Activated naive CD4-positive, alpha-beta T cell treated with anti-CD3 and anti-CD28 coated beads, Interleukin-2, amount 50 U/mL, for 72 hours (primary cell): ENCODE measurements around the gene OR5A1. TPM values are rescaled to one million over a fixed set of nuclear protein-coding genes. Genes with fewer than 3 reads are reported as not detected.
"Not testable (repeated sequence)": the region's sequence is repeated elsewhere in the genome, so short reads cannot be mapped to it uniquely, and the experiment has no call there.

ENCODE experiments used
- ATAC-seq, 2 donors: fragments of 150-1000 bp; cut with Tn5 transposase; 2 replicates each; pipeline ENCODE4 v1.10.0; 2021; ENCODE audit warnings: mild to moderate bottlenecking in 2 of 2, moderate library complexity in 2 of 2
- DNase-seq, 2 donors: peaks; one replicate each; pipeline ENCODE4 v3.0.0; 2021 to 2022; ENCODE audit warnings: low spot score in 2 of 2
- H3K27ac Mint-ChIP-seq, 2 donors: one replicate each; pipeline ENCODE4 v1.8.0; 2022; ENCODE audit warnings: mild to moderate bottlenecking in 2 of 2, mixed read lengths in 2 of 2
- H3K36me3 Mint-ChIP-seq, 2 donors: one replicate each; pipeline ENCODE4 v1.8.0; 2022; ENCODE audit warnings: mixed read lengths in 2 of 2
- H3K9me3 Mint-ChIP-seq, 2 donors: one replicate each; pipeline ENCODE4 v1.8.0; 2022; ENCODE audit warnings: mixed read lengths in 2 of 2
- total RNA-seq, 2 donors: library from RNA; stranded (reverse); gene quantifications; one replicate each; pipeline ENCODE4 v1.2.3, GENCODE V29; 2022

Gene OR5A1
- total RNA-seq: not detected

DNA sequence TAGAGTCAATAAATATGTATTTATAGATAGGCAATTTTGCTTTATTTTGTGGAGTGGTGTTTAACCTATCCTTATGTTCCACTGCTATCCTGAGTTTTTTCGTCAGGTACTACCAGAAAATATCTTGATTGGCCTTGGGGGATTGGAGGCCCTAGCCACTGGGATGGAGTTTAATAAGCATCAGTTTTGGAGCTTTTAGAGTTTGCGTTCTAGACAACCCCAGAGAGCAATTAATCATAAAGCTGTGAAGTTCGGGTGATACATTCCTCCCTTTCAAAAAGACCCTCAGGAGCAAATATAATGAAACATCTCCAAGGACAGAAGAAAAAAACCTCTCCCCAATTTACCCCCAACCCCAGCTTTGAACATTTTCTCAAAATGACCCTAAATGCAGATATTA, at the start of gene OR5A1:
Gene OR5A1 (plus strand): TSS at position 301 of the 400 bp plus-strand sequence. CDS start 6,700 bp downstream, outside the sequence.
- no peak for DNase-seq
- Mint-ChIP-seq H3K27ac (no peak within 1 kb of the TSS), H3K36me3 (no peaks in the 10 kb centered on the region), H3K9me3 (no peaks in the 10 kb centered on the region)
- ATAC-seq: no peak

DNA sequence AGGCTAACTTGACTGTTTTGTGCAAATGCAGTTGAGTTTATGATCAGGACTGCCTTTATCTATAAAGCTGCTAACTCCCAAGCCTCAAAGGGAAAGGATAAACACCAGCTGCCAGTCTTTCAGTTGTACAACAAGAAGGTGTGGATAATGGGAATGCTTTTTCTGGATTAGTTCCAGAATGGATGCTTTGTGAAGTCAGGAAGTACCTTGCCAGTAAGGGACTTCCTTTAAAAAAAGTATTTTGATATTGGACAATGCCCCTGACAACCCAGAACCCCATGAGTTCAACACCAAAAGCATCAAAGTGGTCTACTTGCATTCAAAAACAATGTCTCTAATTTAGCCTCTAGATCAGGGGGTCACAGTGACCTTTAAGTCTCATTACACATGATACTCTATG, 42.1 kb upstream of the OR5A1 start:
- Mint-ChIP-seq H3K27ac (no peak overlapping the region), H3K9me3 (peaks cover 0 to 4% of the 10 kb centered on the region in 2 donors), H3K36me3 (no peaks in the 10 kb centered on the region)
- DNase-seq (no peak), ATAC-seq (no peak)

DNA sequence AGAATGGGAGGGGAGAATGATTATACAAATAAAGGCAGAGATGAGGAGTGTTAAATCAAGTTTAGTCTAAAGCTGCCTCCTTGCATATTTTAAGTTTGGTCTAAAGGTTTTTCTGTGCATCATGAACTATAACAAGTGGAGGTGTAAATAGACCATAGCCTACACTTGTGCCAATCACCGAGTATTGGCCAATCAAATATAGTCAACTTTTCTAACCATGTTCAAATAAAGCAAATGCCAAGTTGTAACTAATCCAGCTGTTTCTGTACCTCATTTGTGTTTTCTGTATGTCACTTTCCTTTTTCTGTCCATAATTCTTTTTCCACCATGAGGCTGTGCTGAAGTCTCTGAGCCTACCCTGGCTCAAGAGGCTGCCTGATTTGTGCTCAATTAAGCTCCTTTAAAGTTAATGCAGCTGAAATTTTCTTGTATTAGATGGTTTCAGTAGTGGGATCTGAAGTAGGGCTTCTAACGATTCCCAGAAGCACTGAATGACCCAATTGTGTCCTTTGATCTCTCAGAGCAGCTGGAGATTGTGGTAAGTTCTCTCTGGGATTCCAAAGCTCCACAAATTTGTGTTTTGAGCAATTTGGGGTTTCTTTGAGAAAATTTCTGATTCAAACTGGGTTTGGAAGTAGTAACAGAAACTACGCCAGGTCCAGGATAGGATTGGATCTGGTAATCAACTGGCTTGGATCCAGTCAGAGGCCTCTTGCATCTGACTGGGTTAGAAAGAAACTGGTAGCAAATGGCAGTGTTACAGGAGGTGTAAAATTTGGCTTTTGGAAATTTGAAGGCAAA, 35.6 kb upstream of the OR5A1 start:
- peaks cover 6 to 8% of the 10 kb centered on the region in 2 donors for H3K36me3 Mint-ChIP-seq
- peaks cover 4 to 9% of the 10 kb centered on the region in 2 donors for H3K9me3 Mint-ChIP-seq
- no peak for ATAC-seq
- DNase-seq: no peak
- H3K27ac Mint-ChIP-seq: no peak overlapping the region

DNA sequence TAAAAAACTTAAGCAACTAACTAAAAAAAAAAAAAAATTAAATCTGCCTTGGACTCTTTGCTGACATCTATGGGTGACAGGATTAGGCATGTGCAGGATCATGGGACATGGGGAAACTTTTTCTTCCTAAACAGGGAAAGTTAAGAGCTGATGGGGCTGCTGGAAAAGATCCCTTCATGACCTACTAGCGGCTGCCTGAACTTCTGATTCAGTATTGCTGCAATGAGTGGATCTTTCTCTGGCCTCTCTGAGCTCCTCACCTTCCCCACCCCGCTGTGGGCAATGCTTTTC, 35.1 kb upstream of the OR5A1 start:
- Mint-ChIP-seq H3K36me3 (peaks cover 6 to 8% of the 10 kb centered on the region in 2 donors), H3K27ac (no peak overlapping the region), H3K9me3 (peaks cover 4 to 9% of the 10 kb centered on the region in 2 donors)
- DNase-seq: no peak
- no peak for ATAC-seq

DNA sequence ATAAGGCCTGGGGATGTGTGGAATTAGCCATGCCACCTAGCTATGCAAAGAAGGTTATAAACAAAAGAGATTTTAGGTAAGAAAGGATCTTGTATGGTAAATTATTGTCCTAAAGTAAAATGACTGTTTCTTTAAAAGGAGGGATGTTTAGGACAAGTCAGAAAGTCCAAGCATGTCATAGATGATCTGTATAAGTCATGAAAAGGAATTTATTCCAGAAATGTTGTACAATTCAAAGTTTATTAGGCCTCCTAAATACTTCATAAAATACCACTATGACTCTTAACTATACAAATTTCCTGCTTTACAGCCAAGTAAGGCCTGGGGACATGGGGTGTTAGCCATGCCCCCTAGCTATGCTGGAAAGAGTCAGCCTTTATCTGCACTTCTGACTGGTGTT, 32.7 kb upstream of the OR5A1 start:
- peaks cover 6 to 8% of the 10 kb centered on the region in 2 donors for H3K36me3 Mint-ChIP-seq
- no peak for ATAC-seq
- DNase-seq: no peak
- peaks cover 4 to 9% of the 10 kb centered on the region in 2 donors for H3K9me3 Mint-ChIP-seq
- H3K27ac Mint-ChIP-seq: no peak overlapping the region

DNA sequence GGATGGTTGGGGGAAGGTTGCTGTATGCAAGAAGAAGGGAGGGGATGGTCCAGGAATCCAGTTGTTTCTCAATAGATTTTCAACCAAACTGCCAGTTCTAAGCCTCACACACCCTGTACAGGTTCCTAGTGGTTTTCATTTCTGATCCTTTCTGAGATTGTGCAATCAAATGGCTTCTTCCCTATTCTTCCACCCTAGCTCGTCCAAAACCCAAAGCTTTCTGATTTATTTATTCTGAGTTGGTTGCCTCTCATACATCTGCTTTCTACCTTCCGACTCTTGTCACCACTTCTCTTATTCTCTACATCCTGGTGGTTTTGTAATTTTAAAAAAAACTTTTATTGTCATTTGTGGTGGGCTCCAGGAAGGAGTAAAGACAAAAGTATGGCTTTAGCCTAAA, 22.6 kb upstream of the OR5A1 start:
- Mint-ChIP-seq H3K9me3 (no peaks in the 10 kb centered on the region), H3K27ac (no peak overlapping the region), H3K36me3 (no peaks in the 10 kb centered on the region)
- DNase-seq (no peak), ATAC-seq (no peak)

DNA sequence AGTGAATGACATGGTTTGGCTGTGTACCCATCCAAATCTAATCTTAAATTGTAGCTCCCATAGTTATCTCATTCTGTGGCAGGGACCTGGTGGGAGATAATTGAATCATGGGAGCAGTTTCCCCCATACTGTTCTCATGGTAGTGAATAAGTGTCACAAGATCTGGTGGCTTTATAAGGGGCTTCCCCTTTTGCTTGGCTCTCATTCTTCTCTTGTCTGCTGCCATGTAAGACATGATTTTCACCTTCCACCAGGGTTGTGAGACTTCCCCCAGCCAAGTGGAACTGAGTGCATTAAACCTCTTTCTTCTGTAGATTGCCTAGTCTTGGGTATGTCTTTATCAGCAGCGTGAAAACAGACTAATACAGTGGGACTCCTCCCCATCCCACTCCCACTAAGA, 21.2 kb upstream of the OR5A1 start:
- no peaks in the 10 kb centered on the region for H3K9me3 Mint-ChIP-seq
- no peaks in the 10 kb centered on the region for H3K36me3 Mint-ChIP-seq
- no peak for DNase-seq
- no peak overlapping the region for H3K27ac Mint-ChIP-seq
- no peak for ATAC-seq

DNA sequence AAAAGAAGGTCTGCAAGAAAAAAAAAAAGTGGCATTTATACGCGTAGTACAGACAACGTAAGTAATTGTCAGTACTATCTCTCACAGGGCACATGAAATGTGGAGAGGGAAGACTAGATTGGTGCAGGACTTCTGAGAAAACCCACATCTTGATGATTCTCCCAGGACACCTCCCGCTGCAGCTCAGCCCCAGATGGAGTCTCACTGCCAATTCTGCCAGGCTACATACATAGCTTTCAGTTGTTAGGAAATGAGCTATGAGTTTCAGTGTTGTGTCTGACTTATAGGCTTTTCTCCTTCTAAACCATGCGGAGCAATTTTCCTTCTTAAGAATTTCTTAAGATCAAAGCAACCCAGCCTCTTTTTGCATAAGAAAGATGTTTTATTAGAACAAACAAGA, 19.7 kb upstream of the OR5A1 start:
- H3K36me3 Mint-ChIP-seq: no peaks in the 10 kb centered on the region
- DNase-seq: no peak
- no peaks in the 10 kb centered on the region for H3K9me3 Mint-ChIP-seq
- ATAC-seq: no peak
- no peak overlapping the region for H3K27ac Mint-ChIP-seq

DNA sequence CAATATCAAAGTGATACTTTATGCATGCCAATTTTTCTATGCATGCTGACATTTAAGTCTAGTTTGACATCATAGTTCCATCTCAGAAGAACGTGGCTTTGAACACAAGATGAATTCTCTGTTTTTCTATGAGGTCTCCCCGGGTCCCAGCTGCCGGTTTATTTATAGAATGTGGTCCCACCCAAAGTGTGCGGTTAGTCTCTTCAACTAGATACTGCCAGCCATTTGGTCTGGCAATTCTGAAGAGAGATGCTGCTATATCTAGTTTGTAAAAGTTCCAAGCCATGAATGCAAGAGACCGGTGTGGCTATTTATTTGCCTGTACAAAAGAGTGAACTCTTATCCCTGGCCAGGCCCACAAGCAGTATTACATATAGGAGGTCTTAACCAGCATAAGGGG, 19.2 kb upstream of the OR5A1 start:
- no peak for DNase-seq
- no peaks in the 10 kb centered on the region for H3K36me3 Mint-ChIP-seq
- no peak overlapping the region for H3K27ac Mint-ChIP-seq
- no peak for ATAC-seq
- no peaks in the 10 kb centered on the region for H3K9me3 Mint-ChIP-seq

DNA sequence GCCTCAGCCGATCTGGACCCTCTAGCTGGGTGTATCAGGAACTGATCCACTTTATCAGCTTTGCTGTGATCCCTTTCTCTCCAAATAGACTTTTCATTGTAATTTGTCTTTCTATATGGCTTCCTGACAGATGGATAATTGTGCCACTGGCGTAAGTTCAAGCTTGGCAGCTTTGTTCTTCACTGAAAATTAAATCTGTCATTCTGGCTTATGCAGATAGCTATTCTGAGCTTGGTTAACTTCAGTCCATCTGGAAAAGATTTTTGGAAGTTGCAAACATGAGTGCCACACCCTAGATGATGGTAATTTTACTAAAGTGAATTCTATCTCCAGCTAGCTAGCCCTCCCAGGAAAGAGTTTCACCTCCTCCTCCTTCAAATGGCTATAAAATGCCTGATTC, 18.1 kb upstream of the OR5A1 start:
- ATAC-seq (no peak), DNase-seq (no peak)
- H3K27ac Mint-ChIP-seq: no peak overlapping the region
- H3K9me3 Mint-ChIP-seq: no peaks in the 10 kb centered on the region
- no peaks in the 10 kb centered on the region for H3K36me3 Mint-ChIP-seq

DNA sequence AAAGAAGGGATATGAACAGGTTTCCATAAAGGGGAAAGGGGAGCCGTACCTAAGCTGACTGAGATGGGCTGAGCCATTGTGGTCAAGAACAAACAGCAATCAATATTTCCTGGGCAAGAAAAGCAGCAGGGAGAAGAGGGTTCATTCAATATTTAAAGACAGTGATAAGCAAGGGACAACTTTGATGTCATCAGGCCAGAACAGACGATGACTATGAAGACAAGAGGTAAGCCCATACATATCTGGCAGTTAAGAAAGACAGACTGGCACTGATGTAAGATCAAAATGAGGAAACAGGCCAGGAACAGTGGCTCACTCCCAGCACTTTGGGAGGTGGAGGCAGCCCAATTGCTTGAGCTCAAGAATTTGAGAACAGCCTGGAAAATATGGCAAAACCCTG, 12.4 kb upstream of the OR5A1 start:
- H3K27ac Mint-ChIP-seq: no peak overlapping the region
- no peaks in the 10 kb centered on the region for H3K9me3 Mint-ChIP-seq

DNA sequence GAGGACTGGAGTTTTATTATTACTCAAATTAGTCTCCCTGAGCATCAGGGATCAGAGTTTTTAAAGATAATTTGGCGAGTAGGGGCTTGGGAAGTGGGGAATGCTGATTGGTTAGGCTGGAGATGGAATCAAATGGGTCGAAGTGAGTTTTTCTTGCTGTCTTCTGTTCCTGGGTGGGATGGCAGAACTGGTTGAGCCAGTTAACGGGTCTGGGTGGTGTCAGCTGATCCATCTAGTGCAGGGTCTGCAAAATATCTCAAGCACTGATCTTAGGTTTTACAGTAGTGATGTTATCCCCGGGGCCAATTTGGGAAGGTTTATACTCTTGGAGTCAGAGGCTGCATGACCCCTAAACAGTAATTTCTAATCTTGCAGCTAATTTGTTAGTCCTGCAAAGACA, 11.1 kb upstream of the OR5A1 start:
- Mint-ChIP-seq H3K27ac (no peak overlapping the region), H3K9me3 (no peaks in the 10 kb centered on the region), H3K36me3 (no peaks in the 10 kb centered on the region)
- DNase-seq (no peak), ATAC-seq (no peak)

More for the DNA sequence above, 12.4 kb upstream of the OR5A1 start:
- ATAC-seq: no peak
- no peaks in the 10 kb centered on the region for H3K36me3 Mint-ChIP-seq
- no peak for DNase-seq

DNA sequence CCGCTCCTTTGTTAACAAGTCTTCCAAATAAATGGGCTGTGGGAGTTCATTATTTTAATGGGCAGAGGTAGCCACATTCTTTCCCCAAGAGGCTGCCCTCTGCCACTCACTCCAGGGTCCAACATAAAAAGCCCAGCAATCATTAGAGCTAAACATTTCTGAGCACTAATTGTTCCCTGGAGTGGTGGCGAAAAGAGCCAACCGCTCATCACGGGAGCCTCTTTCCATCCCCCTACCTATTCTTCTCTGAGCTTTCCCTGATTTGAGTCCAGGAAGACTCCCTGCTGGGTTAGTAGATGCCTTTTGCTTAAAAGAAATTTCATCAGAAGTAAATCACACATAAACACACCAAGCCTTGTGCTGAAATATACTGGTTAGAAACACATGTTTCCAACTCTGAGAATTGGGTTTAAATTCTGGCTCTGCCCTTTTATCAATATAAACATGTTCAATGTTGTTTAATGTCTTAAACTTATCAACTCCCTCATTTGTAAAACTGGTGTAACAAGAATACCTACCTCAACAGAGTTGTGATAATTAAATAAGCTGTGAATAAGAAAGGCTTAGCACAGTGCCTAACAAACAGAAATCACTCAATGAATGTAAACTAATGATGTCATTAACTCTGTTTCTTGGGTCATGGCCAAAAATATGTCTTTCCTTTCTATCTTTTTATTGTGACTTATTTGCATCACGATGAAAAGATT, 9.8 kb upstream of the OR5A1 start, which contains the start of gene OR5A2:
Gene OR5A2 (minus strand): TSS at position 53 of the 707 bp plus-strand sequence. CDS start 3,460 bp downstream, outside the sequence.
- DNase-seq (no peak), ATAC-seq (no peak)
- Mint-ChIP-seq H3K9me3 (no peaks in the 10 kb centered on the region), H3K27ac (no peak within 1 kb of the TSS), H3K36me3 (no peaks in the 10 kb centered on the region)

DNA sequence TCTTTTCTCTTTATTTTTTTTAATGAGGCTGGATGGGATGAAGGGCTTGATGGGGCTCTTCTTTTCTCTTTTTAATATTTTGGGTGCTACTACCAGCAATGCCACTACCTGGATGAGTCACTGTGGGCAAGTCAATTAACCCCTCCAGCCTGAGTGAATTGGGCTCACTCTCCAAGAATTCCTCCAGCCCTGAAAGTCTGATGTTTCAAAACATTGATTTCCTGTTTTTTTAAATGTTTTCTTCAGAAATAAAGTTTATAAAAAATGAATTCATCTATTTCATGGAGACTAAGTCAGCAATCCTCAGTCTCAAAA, 9.2 kb upstream of the OR5A1 start:
- Mint-ChIP-seq H3K9me3 (no peaks in the 10 kb centered on the region), H3K27ac (no peak overlapping the region)
- no peak for ATAC-seq

DNA sequence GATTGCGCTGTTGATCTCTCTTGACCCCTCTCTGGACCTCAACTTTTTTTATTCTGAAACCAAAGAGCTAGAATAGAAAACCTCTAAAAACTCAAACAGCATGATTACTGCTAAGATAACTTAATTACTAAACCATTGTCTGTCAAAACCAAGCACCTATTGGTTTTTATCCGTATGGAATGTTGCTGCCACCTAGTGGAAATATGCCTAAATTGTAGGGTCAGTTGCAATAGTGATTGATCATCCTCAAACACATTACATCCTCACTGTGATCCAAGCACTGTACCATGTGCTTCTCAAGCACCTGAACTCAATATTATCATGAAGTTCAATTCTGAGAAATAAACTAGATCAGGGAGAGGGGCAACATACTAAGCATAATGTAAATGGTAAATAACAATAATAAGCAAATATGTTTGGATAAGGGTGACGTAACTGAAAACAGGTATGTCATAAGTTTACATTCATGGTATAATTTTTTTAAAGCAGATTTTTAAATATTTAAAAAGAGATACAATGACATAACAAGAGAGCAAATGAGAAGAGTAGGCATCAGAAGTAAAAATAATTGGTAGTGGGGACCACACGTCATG, 6.2 kb upstream of the OR5A1 start:
- no peaks in the 10 kb centered on the region for H3K9me3 Mint-ChIP-seq
- peak; percentile 56 to 64 for ATAC-seq
- no peaks in the 10 kb centered on the region for H3K36me3 Mint-ChIP-seq
- peak in 1 of 2 donors; percentile 54 for DNase-seq
- H3K27ac Mint-ChIP-seq: no peak overlapping the region

More for the DNA sequence above, 9.2 kb upstream of the OR5A1 start:
- H3K36me3 Mint-ChIP-seq: no peaks in the 10 kb centered on the region
- DNase-seq: no peak

DNA sequence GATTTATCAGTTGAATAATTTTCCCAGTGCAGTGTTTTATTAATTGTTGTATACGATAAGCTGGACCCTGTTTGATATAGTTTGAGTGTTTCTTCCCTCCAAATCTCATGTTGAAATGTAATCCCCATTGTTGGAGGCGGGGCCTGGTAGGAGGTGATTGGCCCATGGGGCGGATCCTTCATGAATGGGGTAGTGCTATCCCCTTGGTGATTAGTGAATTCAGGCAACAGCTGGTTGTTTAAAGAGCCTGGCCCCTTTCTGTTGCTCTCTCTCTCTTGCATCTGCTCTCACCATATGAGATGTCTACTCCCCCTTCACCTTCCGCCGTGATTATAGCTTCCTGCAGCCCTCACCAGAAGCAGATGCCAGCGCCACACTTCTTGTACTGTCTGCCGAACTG, 1.5 kb downstream of the OR5A1 start:
- no peaks in the 10 kb centered on the region for H3K9me3 Mint-ChIP-seq
- ATAC-seq: no peak

DNA sequence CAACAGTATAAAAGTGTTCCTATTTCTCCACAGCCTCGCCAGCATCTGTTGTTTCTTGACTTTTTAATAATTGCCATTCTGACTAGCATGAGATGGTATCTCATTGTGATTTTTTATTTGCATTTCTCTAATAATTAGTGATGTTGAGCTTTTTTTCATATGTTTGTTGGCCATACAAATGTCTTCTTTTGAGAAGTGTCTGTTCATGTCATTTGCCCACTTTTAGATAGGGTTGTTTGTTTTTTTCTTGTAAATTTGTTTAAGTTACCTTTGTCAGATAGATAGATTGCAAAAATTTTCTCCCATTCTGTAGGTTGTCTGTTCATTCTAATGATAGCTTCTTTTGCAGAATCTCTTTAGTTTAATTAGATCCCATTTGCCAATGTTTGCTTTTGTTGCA, 9.4 kb downstream of the OR5A1 start:
- not testable (repeated sequence) for H3K9me3 Mint-ChIP-seq, DNase-seq, H3K36me3 Mint-ChIP-seq, ATAC-seq, H3K27ac Mint-ChIP-seq

More for the DNA sequence above, 1.5 kb downstream of the OR5A1 start:
- no peak overlapping the region for H3K27ac Mint-ChIP-seq
- H3K36me3 Mint-ChIP-seq: no peaks in the 10 kb centered on the region
- no peak for DNase-seq

DNA sequence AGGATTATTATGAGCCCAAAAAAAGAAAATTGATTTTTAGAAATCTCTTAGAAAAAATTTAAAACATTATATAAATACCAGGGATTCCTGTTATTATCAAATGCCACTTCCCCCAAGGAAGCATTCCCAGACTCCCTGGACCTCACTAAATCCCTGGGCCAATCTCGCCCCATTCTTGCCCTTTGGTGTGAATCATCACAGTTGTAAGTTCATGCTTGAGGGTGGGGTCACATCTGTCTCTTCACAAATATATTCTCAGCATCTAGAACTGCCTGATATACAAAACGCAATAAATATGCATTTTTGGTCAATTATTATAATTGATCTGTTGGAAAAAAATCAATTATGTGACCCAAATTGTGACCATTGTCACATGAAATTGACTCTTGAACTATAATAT, 12.2 kb downstream of the OR5A1 start:
- peaks cover 0 to 7% of the 10 kb centered on the region in 2 donors for H3K9me3 Mint-ChIP-seq

More for the DNA sequence above, 12.2 kb downstream of the OR5A1 start:
- no peaks in the 10 kb centered on the region for H3K36me3 Mint-ChIP-seq
- ATAC-seq (no peak), DNase-seq (no peak)
- no peak overlapping the region for H3K27ac Mint-ChIP-seq
